Measurements from ENCODE around the gene DPYD. TPM values are rescaled to one million over a fixed set of nuclear protein-coding genes. Genes with fewer than 3 reads are reported as not detected.

Gene DPYD
- total and polyA plus RNA-seq, 4 donors: 17.7 to 99.3 (median 74.4) TPM

GRCh38 chr1:97730271-97730670, 190.6 kb downstream of the DPYD start:
- no peak for ATAC-seq (ENCODE audit: insufficient read depth, low FRiP score)
- Histone ChIP-seq H3K27ac (ENCODE audit: low read depth in 1 of 2, low read length in 1 of 2) (no peak overlapping the region), H3K4me1 (ENCODE audit: control insufficient read depth in 5 of 5, insufficient read depth in 5 of 5, low read length in 5 of 5) (no peaks in the 10 kb centered on the region), H3K27me3 (ENCODE audit: control insufficient read depth in 3 of 3, insufficient read depth in 3 of 3, low read length in 2 of 3) (no peaks in the 10 kb centered on the region), H3K9me3 (ENCODE audit: control insufficient read depth in 4 of 4, insufficient read depth in 3 of 4, low read length in 3 of 4) (no peaks in the 10 kb centered on the region), H3K4me3 (no peak overlapping the region), H3K36me3 (ENCODE audit: control insufficient read depth in 4 of 4, insufficient read depth in 4 of 4, low read length in 4 of 4) (no peaks in the 10 kb centered on the region), H3K9ac (ENCODE audit: insufficient read depth in 1 of 2, low read length in 2 of 2) (no peak overlapping the region)
- no peak for DNase-seq
- WGBS, 2 donors: 96 to 99% methylated on average over 6 of the region's 6 CpGs
- TF ChIP-seq CTCF (IDR thresholded peaks at IDR 0.05; ENCODE audit: control extremely low read depth, extremely low read depth): no peak

GRCh38 chr1:97728436-97728835, 192.4 kb downstream of the DPYD start:
- ATAC-seq (ENCODE audit: insufficient read depth, low FRiP score) (no peak), DNase-seq (no peak)
- Histone ChIP-seq H3K9me3 (ENCODE audit: control insufficient read depth in 4 of 4, insufficient read depth in 3 of 4, low read length in 3 of 4) (no peaks in the 10 kb centered on the region), H3K4me3 (no peak overlapping the region), H3K4me1 (ENCODE audit: control insufficient read depth in 5 of 5, insufficient read depth in 5 of 5, low read length in 5 of 5) (no peaks in the 10 kb centered on the region), H3K27me3 (ENCODE audit: control insufficient read depth in 3 of 3, insufficient read depth in 3 of 3, low read length in 2 of 3) (no peaks in the 10 kb centered on the region), H3K9ac (ENCODE audit: insufficient read depth in 1 of 2, low read length in 2 of 2) (no peak overlapping the region), H3K36me3 (ENCODE audit: control insufficient read depth in 4 of 4, insufficient read depth in 4 of 4, low read length in 4 of 4) (no peaks in the 10 kb centered on the region), H3K27ac (ENCODE audit: low read depth in 1 of 2, low read length in 1 of 2) (no peak overlapping the region)
- TF ChIP-seq CTCF (IDR thresholded peaks at IDR 0.05; ENCODE audit: control extremely low read depth, extremely low read depth): no peak
- WGBS, 2 donors: 99 to 100% methylated on average over 1 of the region's 1 CpG

GRCh38 chr1:97727029-97727428, 193.8 kb downstream of the DPYD start:
- ATAC-seq (ENCODE audit: insufficient read depth, low FRiP score): no peak
- Histone ChIP-seq H3K4me3 (no peak overlapping the region), H3K36me3 (ENCODE audit: control insufficient read depth in 4 of 4, insufficient read depth in 4 of 4, low read length in 4 of 4) (no peaks in the 10 kb centered on the region), H3K9ac (ENCODE audit: insufficient read depth in 1 of 2, low read length in 2 of 2) (no peak overlapping the region), H3K9me3 (ENCODE audit: control insufficient read depth in 4 of 4, insufficient read depth in 3 of 4, low read length in 3 of 4) (no peaks in the 10 kb centered on the region), H3K27me3 (ENCODE audit: control insufficient read depth in 3 of 3, insufficient read depth in 3 of 3, low read length in 2 of 3) (no peaks in the 10 kb centered on the region), H3K27ac (ENCODE audit: low read depth in 1 of 2, low read length in 1 of 2) (no peak overlapping the region), H3K4me1 (ENCODE audit: control insufficient read depth in 5 of 5, insufficient read depth in 5 of 5, low read length in 5 of 5) (no peaks in the 10 kb centered on the region)
- TF ChIP-seq CTCF (IDR thresholded peaks at IDR 0.05; ENCODE audit: control extremely low read depth, extremely low read depth): no peak
- no peak for DNase-seq

- Histone ChIP-seq H3K4me3 (no peak overlapping the region), H3K4me1 (ENCODE audit: control insufficient read depth in 5 of 5, insufficient read depth in 5 of 5, low read length in 5 of 5) (no peaks in the 10 kb centered on the region), H3K36me3 (ENCODE audit: control insufficient read depth in 4 of 4, insufficient read depth in 4 of 4, low read length in 4 of 4) (no peaks in the 10 kb centered on the region), H3K27ac (ENCODE audit: low read depth in 1 of 2, low read length in 1 of 2) (no peak overlapping the region), H3K9me3 (ENCODE audit: control insufficient read depth in 4 of 4, insufficient read depth in 3 of 4, low read length in 3 of 4) (no peaks in the 10 kb centered on the region), H3K27me3 (ENCODE audit: control insufficient read depth in 3 of 3, insufficient read depth in 3 of 3, low read length in 2 of 3) (no peaks in the 10 kb centered on the region), H3K9ac (ENCODE audit: insufficient read depth in 1 of 2, low read length in 2 of 2) (no peak overlapping the region)
- ATAC-seq (ENCODE audit: insufficient read depth, low FRiP score): no peak
- no peak for DNase-seq
- no peak for TF ChIP-seq CTCF (IDR thresholded peaks at IDR 0.05; ENCODE audit: control extremely low read depth, extremely low read depth)
Observed at GRCh38 chr1:97726386-97726785, 194.4 kb downstream of the DPYD start.

All from lung (tissue), 12 donors.